HG03457 (cell line): ENCODE results near the gene GPRC6A.
"Not testable (repeated sequence)": the region's sequence is repeated elsewhere in the genome, so short reads cannot be mapped to it uniquely, and the experiment has no call there.

Source experiments
- ATAC-seq: cut with Tn5 transposase; IDR thresholded peaks from one replicate; pipeline ENCODE4 v1.9.1; 2021; ENCODE audit warnings: moderate number of reproducible peaks; ENCODE audit not compliant: unreplicated experiment

The GPRC6A gene

GRCh38 chr6:116828983-116829382 is at the start of gene GPRC6A:
Gene GPRC6A, minus strand, starts transcription at chr6:116829083. Its CDS starts 70 bp downstream, at chr6:116829013.
- ATAC-seq, result no peak

- ATAC-seq, result no peak
Measured at GRCh38 chr6:116877743-116878142, 48.9 kb upstream of the GPRC6A start.

GRCh38 chr6:116876635-116877611 is 48.0 kb upstream of the GPRC6A start, which contains the start of gene RFX6:
Gene RFX6, plus strand, starts transcription at chr6:116877242. Its CDS starts 34 bp downstream, at chr6:116877276.
- no peak for ATAC-seq

- ATAC-seq, result no peak
Measured at GRCh38 chr6:116876107-116876506, 47.2 kb upstream of the GPRC6A start.

GRCh38 chr6:116872771-116873170 is 43.9 kb upstream of the GPRC6A start:
- no peak for ATAC-seq

- ATAC-seq, result peak; percentile 71
Measured at GRCh38 chr6:116866281-116866871, 37.5 kb upstream of the GPRC6A start.

GRCh38 chr6:116859264-116859663 is 30.4 kb upstream of the GPRC6A start:
- no peak for ATAC-seq

- no peak for ATAC-seq
Measured at GRCh38 chr6:116858060-116858459, 29.2 kb upstream of the GPRC6A start.

- ATAC-seq, result no peak
Measured at GRCh38 chr6:116847227-116847626, 18.3 kb upstream of the GPRC6A start.

GRCh38 chr6:116842459-116842858 is 13.6 kb upstream of the GPRC6A start:
- ATAC-seq, result no peak

GRCh38 chr6:116840091-116840490 is 11.2 kb upstream of the GPRC6A start:
- no peak for ATAC-seq

- ATAC-seq, result no peak
Measured at GRCh38 chr6:116836606-116837342, 7.9 kb upstream of the GPRC6A start.

GRCh38 chr6:116834526-116834925 is 5.6 kb upstream of the GPRC6A start:
- ATAC-seq, result not testable (repeated sequence)

GRCh38 chr6:116827561-116828240 is 1.2 kb downstream of the GPRC6A start:
- no peak for ATAC-seq

GRCh38 chr6:116816336-116816735 is 12.5 kb downstream of the GPRC6A start:
- not testable (repeated sequence) for ATAC-seq

GRCh38 chr6:116812051-116812650 is 16.7 kb downstream of the GPRC6A start:
- ATAC-seq, result no peak

GRCh38 chr6:116801971-116802370 is 26.9 kb downstream of the GPRC6A start:
- ATAC-seq, result no peak

- ATAC-seq, result no peak
Measured at GRCh38 chr6:116799945-116800344, 28.9 kb downstream of the GPRC6A start.

GRCh38 chr6:116797585-116797984 is 31.3 kb downstream of the GPRC6A start:
- no peak for ATAC-seq

- no peak for ATAC-seq
Measured at GRCh38 chr6:116793224-116793623, 35.7 kb downstream of the GPRC6A start.
